ENCODE data around the gene MYBPC1. TPM values are rescaled to one million over a fixed set of nuclear protein-coding genes. Genes with fewer than 3 reads are reported as not detected.

Gene MYBPC1
- total RNA-seq, 1 experiment from 2014 or later, result not detected

DNA sequence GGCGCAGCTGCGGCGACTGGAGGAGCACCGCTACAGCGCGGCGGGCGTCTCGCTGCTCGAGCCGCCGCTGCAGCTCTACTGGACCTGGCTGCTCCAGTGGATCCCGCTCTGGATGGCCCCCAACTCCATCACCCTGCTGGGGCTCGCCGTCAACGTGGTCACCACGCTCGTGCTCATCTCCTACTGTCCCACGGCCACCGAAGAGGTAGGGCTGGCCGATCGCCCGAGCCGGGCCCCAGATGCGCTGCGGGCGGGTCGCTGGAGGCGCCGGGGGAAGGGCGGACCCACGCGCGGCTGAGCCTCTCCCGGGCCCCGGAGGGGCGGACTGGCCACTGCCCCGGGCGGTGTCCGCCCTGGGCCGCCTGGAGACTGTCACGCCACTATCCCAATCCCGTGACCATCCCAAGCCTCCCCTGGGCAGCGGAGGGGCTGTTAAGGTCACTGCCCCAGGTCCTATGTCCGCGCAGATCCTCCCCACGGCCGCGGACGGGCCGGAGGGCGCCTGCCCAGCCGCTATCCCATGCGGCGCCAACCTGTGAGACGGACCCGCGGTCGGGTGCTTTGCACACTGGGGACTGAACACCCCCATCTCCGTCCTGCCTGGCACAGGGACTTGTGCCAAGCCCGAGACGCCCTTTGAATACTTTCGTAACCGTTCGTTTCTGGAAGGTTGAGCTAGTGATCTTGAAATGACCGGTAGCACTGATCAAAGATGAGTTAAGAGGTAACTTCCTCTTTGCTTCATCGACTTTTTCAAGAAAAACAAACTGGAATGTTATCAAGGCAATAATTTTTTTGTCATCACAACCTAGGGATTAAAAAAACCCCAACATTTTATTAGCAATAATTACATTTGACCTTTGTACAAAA is 103.4 kb downstream of the MYBPC1 start:
- Histone ChIP-seq H3F3A (ENCODE audit: insufficient read depth, low read depth) (peaks cover 8% of the 10 kb centered on the region; the same call in 1 of the 2 replicates), H3K36me3 (ENCODE audit: low read depth) (no peaks in the 10 kb centered on the region), H3K9me2 (ENCODE audit: insufficient read depth) (no peaks in the 10 kb centered on the region), H3K27me3 (ENCODE audit: insufficient read depth, low read depth) (no peaks in the 10 kb centered on the region), H3K4me3 (peak overlapping the region; percentile 78), H3K4me1 (replicated peaks; ENCODE audit: insufficient read depth) (peaks cover 27% of the 10 kb centered on the region), H2AFZ (peak overlapping the region; percentile 85), H4K20me1 (ENCODE audit: insufficient read depth) (no peaks in the 10 kb centered on the region), H3K4me2 (peak overlapping the region; percentile 84), H3K79me2 (ENCODE audit: low read depth) (peaks cover 14% of the 10 kb centered on the region; the same call in 1 of the 2 replicates), H3K9me3 (ENCODE audit: insufficient read depth, low read depth) (no peaks in the 10 kb centered on the region), H3K27ac (no peak overlapping the region)
- no TSS peak for BruUV-seq (replicated peaks)
- no peak for TF ChIP-seq EZH2 (IDR thresholded peaks at IDR 0.05; ENCODE audit: low read depth)
- TF ChIP-seq, protein P1, sequence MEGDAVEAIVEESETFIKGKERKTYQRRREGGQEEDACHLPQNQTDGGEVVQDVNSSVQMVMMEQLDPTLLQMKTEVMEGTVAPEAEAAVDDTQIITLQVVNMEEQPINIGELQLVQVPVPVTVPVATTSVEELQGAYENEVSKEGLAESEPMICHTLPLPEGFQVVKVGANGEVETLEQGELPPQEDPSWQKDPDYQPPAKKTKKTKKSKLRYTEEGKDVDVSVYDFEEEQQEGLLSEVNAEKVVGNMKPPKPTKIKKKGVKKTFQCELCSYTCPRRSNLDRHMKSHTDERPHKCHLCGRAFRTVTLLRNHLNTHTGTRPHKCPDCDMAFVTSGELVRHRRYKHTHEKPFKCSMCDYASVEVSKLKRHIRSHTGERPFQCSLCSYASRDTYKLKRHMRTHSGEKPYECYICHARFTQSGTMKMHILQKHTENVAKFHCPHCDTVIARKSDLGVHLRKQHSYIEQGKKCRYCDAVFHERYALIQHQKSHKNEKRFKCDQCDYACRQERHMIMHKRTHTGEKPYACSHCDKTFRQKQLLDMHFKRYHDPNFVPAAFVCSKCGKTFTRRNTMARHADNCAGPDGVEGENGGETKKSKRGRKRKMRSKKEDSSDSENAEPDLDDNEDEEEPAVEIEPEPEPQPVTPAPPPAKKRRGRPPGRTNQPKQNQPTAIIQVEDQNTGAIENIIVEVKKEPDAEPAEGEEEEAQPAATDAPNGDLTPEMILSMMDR (conservative IDR thresholded peaks at IDR 0.05), result no peak
- DNase-seq, result peak in 1 of 2 experiments; percentile 3
- ChIA-PET CTCF (no interaction called here), POLR2A (ENCODE audit: unreplicated experiment) (no interaction called here)
- intact Hi-C loops (cut with micrococcal nuclease; ENCODE audit: unreplicated experiment), result no loop called here

DNA sequence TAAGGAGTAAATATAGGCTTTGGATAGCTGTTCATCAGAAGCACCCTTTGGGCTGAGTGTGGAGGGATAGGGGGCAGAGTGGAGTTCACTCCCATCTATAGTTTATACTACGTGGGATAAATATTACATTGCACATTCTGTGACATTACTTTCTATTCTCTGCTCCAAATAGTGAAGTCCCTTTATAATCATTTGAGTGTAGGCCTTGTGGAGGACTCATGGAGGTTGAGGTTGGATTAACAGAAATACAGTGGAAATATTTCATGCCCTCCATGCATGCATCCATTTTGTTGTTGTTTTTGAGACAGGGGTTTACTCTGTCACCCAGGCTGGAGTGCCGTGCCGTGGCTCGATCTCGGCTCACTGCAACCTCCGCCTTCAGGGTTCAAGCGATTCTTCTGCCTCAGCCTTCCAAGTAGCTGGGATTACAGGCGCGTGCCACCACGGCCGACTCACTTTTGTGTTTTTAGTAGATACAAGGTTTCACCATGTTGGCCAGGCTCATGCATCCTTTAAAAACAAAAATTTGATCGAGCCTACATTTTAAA is 104.1 kb downstream of the MYBPC1 start:
- CTCF ChIA-PET, result no interaction called here
- Histone ChIP-seq H3K27ac (no peak overlapping the region), H3K4me3 (peak overlapping the region; percentile 78)

DNA sequence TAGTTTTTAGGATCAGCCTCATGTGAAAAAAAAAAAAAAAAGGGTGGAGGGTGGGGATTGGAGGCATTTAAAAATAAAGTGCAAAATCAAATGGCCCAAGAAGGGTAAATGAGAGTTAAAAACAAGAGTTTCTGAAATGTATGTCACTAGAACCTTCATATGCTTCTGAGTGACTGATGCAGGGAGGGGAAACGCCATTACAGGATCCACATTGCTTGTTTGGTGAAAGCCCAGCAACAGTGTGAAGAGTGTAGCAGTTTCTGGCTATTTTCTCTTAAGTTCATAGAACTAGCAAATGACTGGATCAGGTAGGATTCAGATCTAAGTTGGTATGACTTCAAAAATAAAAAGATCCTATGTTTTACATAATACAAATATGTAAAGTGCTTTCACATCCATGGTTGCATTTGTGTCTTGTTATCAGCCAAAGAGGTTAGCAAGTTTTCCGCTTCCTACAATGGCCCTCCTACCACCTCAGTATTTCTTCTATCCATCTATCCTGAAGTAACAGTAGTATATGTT is 105.6 kb downstream of the MYBPC1 start:
- CTCF ChIA-PET, result no interaction called here
- TF ChIP-seq, protein P1 (conservative IDR thresholded peaks at IDR 0.05), result no peak
- TF ChIP-seq EZH2 (IDR thresholded peaks at IDR 0.05; ENCODE audit: low read depth), result no peak
- Histone ChIP-seq H3K4me3 (no peak overlapping the region), H3K9me3 (ENCODE audit: insufficient read depth, low read depth) (no peaks in the 10 kb centered on the region), H3K27me3 (ENCODE audit: insufficient read depth, low read depth) (no peaks in the 10 kb centered on the region), H3K36me3 (ENCODE audit: low read depth) (no peaks in the 10 kb centered on the region), H3K27ac (no peak overlapping the region), H3K4me2 (no peak overlapping the region), H4K20me1 (ENCODE audit: insufficient read depth) (no peaks in the 10 kb centered on the region), H3K4me1 (replicated peaks; ENCODE audit: insufficient read depth) (peaks cover 23% of the 10 kb centered on the region), H3F3A (ENCODE audit: insufficient read depth, low read depth) (peaks cover 8% of the 10 kb centered on the region; the same call in 1 of the 2 replicates), H3K9me2 (ENCODE audit: insufficient read depth) (no peaks in the 10 kb centered on the region), H3K79me2 (ENCODE audit: low read depth) (peaks cover 14% of the 10 kb centered on the region; the same call in 1 of the 2 replicates), H2AFZ (no peak overlapping the region)
- no TSS peak for BruUV-seq (replicated peaks)
- intact Hi-C loops (cut with micrococcal nuclease; ENCODE audit: unreplicated experiment), result no loop called here
- POLR2A ChIA-PET (ENCODE audit: unreplicated experiment), result no interaction called here
- DNase-seq, result no peak

More for the DNA sequence above, 104.1 kb downstream of the MYBPC1 start:
- Histone ChIP-seq H3K36me3 (ENCODE audit: low read depth) (no peaks in the 10 kb centered on the region), H3K4me1 (replicated peaks; ENCODE audit: insufficient read depth) (peaks cover 27% of the 10 kb centered on the region), H3K79me2 (ENCODE audit: low read depth) (peaks cover 14% of the 10 kb centered on the region; the same call in 1 of the 2 replicates), H3K4me2 (peak overlapping the region; percentile 84), H4K20me1 (ENCODE audit: insufficient read depth) (no peaks in the 10 kb centered on the region), H3F3A (ENCODE audit: insufficient read depth, low read depth) (peaks cover 8% of the 10 kb centered on the region; the same call in 1 of the 2 replicates), H3K9me2 (ENCODE audit: insufficient read depth) (no peaks in the 10 kb centered on the region), H3K9me3 (ENCODE audit: insufficient read depth, low read depth) (no peaks in the 10 kb centered on the region), H3K27me3 (ENCODE audit: insufficient read depth, low read depth) (no peaks in the 10 kb centered on the region), H2AFZ (peak overlapping the region; percentile 85)
- POLR2A ChIA-PET (ENCODE audit: unreplicated experiment), result no interaction called here
- DNase-seq, result no peak
- intact Hi-C loops (cut with micrococcal nuclease; ENCODE audit: unreplicated experiment), result no loop called here
- BruUV-seq (replicated peaks), result no TSS peak
- TF ChIP-seq, protein P1 (conservative IDR thresholded peaks at IDR 0.05), result no peak
- TF ChIP-seq EZH2 (IDR thresholded peaks at IDR 0.05; ENCODE audit: low read depth), result no peak
